ENCODE results near the gene BPIFB4.

The BPIFB4 gene

GRCh38 chr20:33034115-33034514, 45.3 kb upstream of the BPIFB4 start:
- Histone ChIP-seq H3K56ac (ENCODE audit: low read length) (no peak overlapping the region), H3K9ac (ENCODE audit: low read length) (no peak overlapping the region), H3K27ac (ENCODE audit: low read depth, low read length) (no peak overlapping the region), H3K23ac (ENCODE audit: low read length) (no peak overlapping the region), H3K27me3 (ENCODE audit: insufficient read depth, low read length, poor library complexity) (no peaks in the 10 kb centered on the region), H2BK120ac (ENCODE audit: low read depth, low read length) (no peak overlapping the region), H3K4me3 (ENCODE audit: low read length) (no peak overlapping the region), H2AK5ac (ENCODE audit: low read length) (no peak overlapping the region), H3K18ac (ENCODE audit: low read length) (no peak overlapping the region), H3K4ac (ENCODE audit: low read depth, low read length) (no peak overlapping the region), H2BK5ac (ENCODE audit: low read length) (no peak overlapping the region), H2BK15ac (replicated peaks; ENCODE audit: low read depth) (no peak overlapping the region), H3K36me3 (ENCODE audit: control insufficient read depth, insufficient read depth, low read length) (no peaks in the 10 kb centered on the region), H4K8ac (ENCODE audit: low read depth, low read length) (no peak overlapping the region), H3K4me1 (ENCODE audit: control insufficient read depth, low read depth, low read length) (no peaks in the 10 kb centered on the region), H3K4me2 (ENCODE audit: low read length) (no peak overlapping the region), H3K79me2 (ENCODE audit: control insufficient read depth, insufficient read depth, low read length) (no peaks in the 10 kb centered on the region), H4K5ac (ENCODE audit: low read length) (no peak overlapping the region), H3K79me1 (ENCODE audit: low read length) (no peaks in the 10 kb centered on the region)
- WGBS (ENCODE audit: extremely low coverage, insufficient coverage, low lambda C conversion rate) = no CpG with 5 or more reads among the region's 5 CpGs
- no peak for DNase-seq

GRCh38 chr20:33034901-33035492, 44.4 kb upstream of the BPIFB4 start:
- Histone ChIP-seq H3K79me1 (ENCODE audit: low read length) (no peaks in the 10 kb centered on the region), H3K23ac (ENCODE audit: low read length) (no peak overlapping the region), H2BK5ac (ENCODE audit: low read length) (no peak overlapping the region), H3K18ac (ENCODE audit: low read length) (no peak overlapping the region), H3K56ac (ENCODE audit: low read length) (no peak overlapping the region), H3K79me2 (ENCODE audit: control insufficient read depth, insufficient read depth, low read length) (no peaks in the 10 kb centered on the region), H2AK5ac (ENCODE audit: low read length) (no peak overlapping the region), H3K4me3 (ENCODE audit: low read length) (no peak overlapping the region), H3K9ac (ENCODE audit: low read length) (no peak overlapping the region), H2BK120ac (ENCODE audit: low read depth, low read length) (no peak overlapping the region), H4K8ac (ENCODE audit: low read depth, low read length) (no peak overlapping the region), H2BK15ac (replicated peaks; ENCODE audit: low read depth) (no peak overlapping the region), H3K4me1 (ENCODE audit: control insufficient read depth, low read depth, low read length) (no peaks in the 10 kb centered on the region), H3K36me3 (ENCODE audit: control insufficient read depth, insufficient read depth, low read length) (no peaks in the 10 kb centered on the region), H3K27ac (ENCODE audit: low read depth, low read length) (no peak overlapping the region), H3K4me2 (ENCODE audit: low read length) (no peak overlapping the region), H3K27me3 (ENCODE audit: insufficient read depth, low read length, poor library complexity) (no peaks in the 10 kb centered on the region), H3K4ac (ENCODE audit: low read depth, low read length) (no peak overlapping the region), H4K5ac (ENCODE audit: low read length) (no peak overlapping the region)
- no CpG with 5 or more reads among the region's 6 CpGs for WGBS (ENCODE audit: extremely low coverage, insufficient coverage, low lambda C conversion rate)
- DNase-seq = no peak

GRCh38 chr20:33037456-33037855, 42.0 kb upstream of the BPIFB4 start:
- Histone ChIP-seq H3K4ac (ENCODE audit: low read depth, low read length) (no peak overlapping the region), H3K4me1 (ENCODE audit: control insufficient read depth, low read depth, low read length) (no peaks in the 10 kb centered on the region), H3K27me3 (ENCODE audit: insufficient read depth, low read length, poor library complexity) (no peaks in the 10 kb centered on the region), H3K27ac (ENCODE audit: low read depth, low read length) (no peak overlapping the region), H3K23ac (ENCODE audit: low read length) (no peak overlapping the region), H3K4me2 (ENCODE audit: low read length) (no peak overlapping the region), H4K8ac (ENCODE audit: low read depth, low read length) (no peak overlapping the region), H3K4me3 (ENCODE audit: low read length) (no peak overlapping the region), H2AK5ac (ENCODE audit: low read length) (no peak overlapping the region), H3K56ac (ENCODE audit: low read length) (no peak overlapping the region), H3K36me3 (ENCODE audit: control insufficient read depth, insufficient read depth, low read length) (no peaks in the 10 kb centered on the region), H2BK120ac (ENCODE audit: low read depth, low read length) (no peak overlapping the region), H4K5ac (ENCODE audit: low read length) (no peak overlapping the region), H3K79me2 (ENCODE audit: control insufficient read depth, insufficient read depth, low read length) (no peaks in the 10 kb centered on the region), H3K79me1 (ENCODE audit: low read length) (no peaks in the 10 kb centered on the region), H2BK15ac (replicated peaks; ENCODE audit: low read depth) (no peak overlapping the region), H3K9ac (ENCODE audit: low read length) (no peak overlapping the region), H3K18ac (ENCODE audit: low read length) (no peak overlapping the region), H2BK5ac (ENCODE audit: low read length) (no peak overlapping the region)
- WGBS (ENCODE audit: extremely low coverage, insufficient coverage, low lambda C conversion rate) = no CpG with 5 or more reads among the region's 5 CpGs
- no peak for DNase-seq

GRCh38 chr20:33038243-33038642, 41.2 kb upstream of the BPIFB4 start:
- DNase-seq = no peak
- Histone ChIP-seq H3K4me3 (ENCODE audit: low read length) (no peak overlapping the region), H2BK5ac (ENCODE audit: low read length) (no peak overlapping the region), H2AK5ac (ENCODE audit: low read length) (no peak overlapping the region), H3K4me1 (ENCODE audit: control insufficient read depth, low read depth, low read length) (no peaks in the 10 kb centered on the region), H3K79me1 (ENCODE audit: low read length) (no peaks in the 10 kb centered on the region), H3K23ac (ENCODE audit: low read length) (no peak overlapping the region), H4K5ac (ENCODE audit: low read length) (no peak overlapping the region), H2BK15ac (replicated peaks; ENCODE audit: low read depth) (no peak overlapping the region), H3K18ac (ENCODE audit: low read length) (no peak overlapping the region), H3K36me3 (ENCODE audit: control insufficient read depth, insufficient read depth, low read length) (no peaks in the 10 kb centered on the region), H3K27ac (ENCODE audit: low read depth, low read length) (no peak overlapping the region), H3K79me2 (ENCODE audit: control insufficient read depth, insufficient read depth, low read length) (no peaks in the 10 kb centered on the region), H3K9ac (ENCODE audit: low read length) (no peak overlapping the region), H4K8ac (ENCODE audit: low read depth, low read length) (no peak overlapping the region), H2BK120ac (ENCODE audit: low read depth, low read length) (no peak overlapping the region), H3K4me2 (ENCODE audit: low read length) (no peak overlapping the region), H3K4ac (ENCODE audit: low read depth, low read length) (no peak overlapping the region), H3K27me3 (ENCODE audit: insufficient read depth, low read length, poor library complexity) (no peaks in the 10 kb centered on the region), H3K56ac (ENCODE audit: low read length) (no peak overlapping the region)
- WGBS (ENCODE audit: extremely low coverage, insufficient coverage, low lambda C conversion rate) = 100% methylated on average over 2 of the region's 4 CpGs

GRCh38 chr20:33042430-33042829, 37.0 kb upstream of the BPIFB4 start:
- no peaks in the 10 kb centered on the region for H3K79me1 ChIP-seq (ENCODE audit: low read length)
- no peak overlapping the region for H2BK120ac ChIP-seq (ENCODE audit: low read depth, low read length)
- no peak overlapping the region for H3K27ac ChIP-seq (ENCODE audit: low read depth, low read length)
- H3K9ac ChIP-seq (ENCODE audit: low read length) = no peak overlapping the region
- H3K4me2 ChIP-seq (ENCODE audit: low read length) = no peak overlapping the region
- H2BK5ac ChIP-seq (ENCODE audit: low read length) = no peak overlapping the region
- no peak for DNase-seq
- no peak overlapping the region for H4K8ac ChIP-seq (ENCODE audit: low read depth, low read length)
- no peak overlapping the region for H3K4me3 ChIP-seq (ENCODE audit: low read length)
- H3K36me3 ChIP-seq (ENCODE audit: control insufficient read depth, insufficient read depth, low read length) = no peaks in the 10 kb centered on the region
- no peak overlapping the region for H3K23ac ChIP-seq (ENCODE audit: low read length)
- no peak overlapping the region for H3K18ac ChIP-seq (ENCODE audit: low read length)
- no peak overlapping the region for H4K5ac ChIP-seq (ENCODE audit: low read length)
- H3K4me1 ChIP-seq (ENCODE audit: control insufficient read depth, low read depth, low read length) = no peaks in the 10 kb centered on the region
- H3K4ac ChIP-seq (ENCODE audit: low read depth, low read length) = no peak overlapping the region
- H2AK5ac ChIP-seq (ENCODE audit: low read length) = no peak overlapping the region
- no peak overlapping the region for H3K56ac ChIP-seq (ENCODE audit: low read length)
- no peak overlapping the region for H2BK15ac ChIP-seq (replicated peaks; ENCODE audit: low read depth)
- WGBS (ENCODE audit: extremely low coverage, insufficient coverage, low lambda C conversion rate) = no CpG with 5 or more reads among the region's 3 CpGs
- H3K27me3 ChIP-seq (ENCODE audit: insufficient read depth, low read length, poor library complexity) = no peaks in the 10 kb centered on the region
- no peaks in the 10 kb centered on the region for H3K79me2 ChIP-seq (ENCODE audit: control insufficient read depth, insufficient read depth, low read length)
